H1 (cell line): ENCODE data around the gene HM13. TPM values are rescaled to one million over a fixed set of nuclear protein-coding genes. Genes with fewer than 3 reads are reported as not detected.

ENCODE experiments used
- CTCF ChIA-PET: fragments of 300-600 bp; sonication (Branson Sonifier 250); formaldehyde crosslinking; loops from one replicate; lab custom pipeline; 2021; ENCODE audit not compliant: partially characterized antibody; lab: Charles Lee
- POLR2A ChIA-PET: fragments of 300-600 bp; sonication (Branson Sonifier 250); formaldehyde crosslinking; loops from one replicate; lab custom pipeline; 2021; ENCODE audit warnings: inconsistent platforms; ENCODE audit not compliant: partially characterized antibody; lab: Charles Lee
- DNase-seq, 2 experiments: peaks; one replicate each; pipeline versions ENCODE4 v3.0.0 to v3.0.0-alpha.2; 2010 to 2022; ENCODE audit warnings: low spot score in 2 of 2, low read depth in 1 of 2, mixed read lengths in 1 of 2
- FAIRE-seq: peaks from 2 replicates; lab custom pipeline; 2011; peaks lifted over from hg19 to GRCh38; lab: Jason Lieb, UNC
- H2AFZ ChIP-seq: 2 replicates; pipeline ENCODE4 v1.8.1; 2012; ENCODE audit warnings: low read length, inconsistent platforms
- H2AK5ac ChIP-seq: 2 replicates; pipeline ENCODE4 v1.6.1; 2013; ENCODE audit warnings: low read depth, low read length
- H2BK120ac ChIP-seq: replicated peaks from 2 replicates; pipeline ENCODE3; 2013; ENCODE audit warnings: low read depth, low read length, inconsistent platforms
- H2BK12ac ChIP-seq: 2 replicates; pipeline ENCODE4 v1.6.1; 2013; ENCODE audit warnings: low read depth, low read length
- H2BK15ac ChIP-seq: 2 replicates; pipeline ENCODE4 v1.6.1; 2013; ENCODE audit warnings: low read length
- H2BK20ac ChIP-seq: 2 replicates; pipeline ENCODE4 v1.6.1; 2013; ENCODE audit warnings: low read length
- H2BK5ac ChIP-seq: 2 replicates; pipeline ENCODE4 v1.6.1; 2013; ENCODE audit warnings: low read depth, low read length
- H3K14ac ChIP-seq: 2 replicates; pipeline ENCODE4 v1.6.1; 2013; ENCODE audit warnings: inconsistent platforms; ENCODE audit not compliant: insufficient read length
- H3K18ac ChIP-seq: 2 replicates; pipeline ENCODE4 v1.6.1; 2013; ENCODE audit warnings: low read length; ENCODE audit errors: extremely low read depth
- H3K23ac ChIP-seq: 2 replicates; pipeline ENCODE4 v1.6.1; 2013; ENCODE audit warnings: inconsistent platforms; ENCODE audit not compliant: insufficient read length
- H3K23me2 ChIP-seq: 2 replicates; pipeline ENCODE4 v1.6.1; 2013; ENCODE audit warnings: low read depth, low read length
- H3K27ac ChIP-seq: 2 replicates; pipeline ENCODE4 v1.6.1; 2011; ENCODE audit warnings: low read depth, low read length, inconsistent platforms
- H3K27me3 ChIP-seq, 4 experiments: replicated peaks in 1 of 4; 1 replicate in 1 of 4; 2 replicates in 3 of 4; pipeline versions ENCODE4 v1.6.1 to v1.8.1; 2011 to 2013; ENCODE audit warnings: low read length in 3 of 4, mild to moderate bottlenecking in 3 of 4, inconsistent platforms in 2 of 4, mixed read lengths in 2 of 4, moderate library complexity in 1 of 4; ENCODE audit not compliant: control insufficient read depth in 3 of 4, insufficient read depth in 3 of 4; ENCODE audit errors: extremely low read depth in 1 of 4
- H3K36me3 ChIP-seq, 4 experiments: 2 replicates each; pipeline versions ENCODE4 v1.6.1 to v1.8.1; 2011 to 2013; ENCODE audit warnings: mild to moderate bottlenecking in 4 of 4, low read length in 3 of 4, moderate library complexity in 2 of 4, control low read depth in 1 of 4, inconsistent platforms in 1 of 4; ENCODE audit not compliant: insufficient read depth in 4 of 4, control insufficient read depth in 2 of 4
- H3K4ac ChIP-seq: replicated peaks from 2 replicates; pipeline ENCODE3; 2013; ENCODE audit warnings: low read length, low read depth, mixed read lengths, inconsistent platforms; ENCODE audit not compliant: insufficient read length
- H3K4me1 ChIP-seq, 4 experiments: replicated peaks in 1 of 4; 1 replicate in 1 of 4; 2 replicates in 3 of 4; pipeline versions ENCODE4 v1.6.1 to v1.8.1; 2011 to 2013; ENCODE audit warnings: low read length in 3 of 4, inconsistent platforms in 2 of 4, mixed read lengths in 1 of 4; ENCODE audit not compliant: insufficient read depth in 4 of 4, control insufficient read depth in 3 of 4
- H3K4me2 ChIP-seq, 2 experiments: 2 replicates each; pipeline versions ENCODE4 v1.6.1 to v1.8.1; 2011 to 2013; ENCODE audit warnings: low read depth in 2 of 2, low read length in 2 of 2, control low read depth in 1 of 2, inconsistent platforms in 1 of 2, mild to moderate bottlenecking in 1 of 2; ENCODE audit not compliant: insufficient read depth in 1 of 2
- H3K4me3 ChIP-seq, 4 experiments: fragments of 200-600, 300-600 bp in 1 of 4; sonication (generic), shearing (Covaris generic), sonication (Bioruptor Twin) in 1 of 4; 2 replicates each; pipeline versions ENCODE4 v1.5.1 to v1.8.1; 2011 to 2016; ENCODE audit warnings: low read length in 4 of 4, low read depth in 3 of 4, control low read depth in 2 of 4, inconsistent platforms in 2 of 4, mild to moderate bottlenecking in 2 of 4, mixed read lengths in 1 of 4, moderate library complexity in 1 of 4; ENCODE audit not compliant: insufficient read depth in 2 of 4; ENCODE audit errors: extremely low read depth in 1 of 4
- H3K56ac ChIP-seq: replicated peaks from 2 replicates; pipeline ENCODE3; 2013; ENCODE audit warnings: low read depth, mild to moderate bottlenecking, mixed read lengths, low read length, inconsistent platforms; ENCODE audit not compliant: insufficient read length
- H3K79me1 ChIP-seq: 2 replicates; pipeline ENCODE4 v1.6.1; 2013; ENCODE audit warnings: low read depth, low read length, control low read depth
- H3K79me2 ChIP-seq, 2 experiments: 2 replicates each; pipeline versions ENCODE4 v1.6.1 to v1.8.1; 2012 to 2013; ENCODE audit warnings: low read length in 2 of 2, mild to moderate bottlenecking in 2 of 2, inconsistent platforms in 1 of 2; ENCODE audit not compliant: insufficient read depth in 2 of 2, control insufficient read depth in 1 of 2
- H3K9ac ChIP-seq, 4 experiments: replicated peaks in 1 of 4; 1 replicate in 1 of 4; 2 replicates in 3 of 4; pipeline versions ENCODE4 v1.6.1 to v1.8.1; 2011 to 2013; ENCODE audit warnings: low read depth in 3 of 4, low read length in 3 of 4, control low read depth in 2 of 4, mild to moderate bottlenecking in 2 of 4, moderate library complexity in 2 of 4, inconsistent platforms in 1 of 4; ENCODE audit errors: extremely low read depth in 1 of 4
- H3K9me3 ChIP-seq, 2 experiments: 2 replicates each; pipeline versions ENCODE4 v1.6.1 to v1.8.1; 2012 to 2013; ENCODE audit warnings: mild to moderate bottlenecking in 2 of 2, moderate library complexity in 2 of 2, control low read depth in 1 of 2, inconsistent platforms in 1 of 2, low read depth in 1 of 2, low read length in 1 of 2, mixed read lengths in 1 of 2; ENCODE audit not compliant: insufficient read depth in 2 of 2
- H4K20me1 ChIP-seq, 2 experiments: replicated peaks in 1 of 2; 2 replicates each; pipeline versions ENCODE3 to v1.8.1; 2011 to 2013; ENCODE audit warnings: inconsistent platforms in 2 of 2, low read length in 2 of 2, mild to moderate bottlenecking in 1 of 2; ENCODE audit not compliant: insufficient read depth in 2 of 2, control insufficient read depth in 1 of 2
- H4K5ac ChIP-seq: 2 replicates; pipeline ENCODE4 v1.6.1; 2013; ENCODE audit warnings: low read length, low read depth, mixed read lengths, inconsistent platforms; ENCODE audit not compliant: insufficient read length
- H4K8ac ChIP-seq: 2 replicates; pipeline ENCODE4 v1.8.0; 2013; ENCODE audit warnings: mild to moderate bottlenecking, moderate library complexity, low read length, inconsistent platforms; ENCODE audit not compliant: insufficient read depth; ENCODE audit errors: extremely low read depth
- H4K91ac ChIP-seq: replicated peaks from 2 replicates; pipeline ENCODE3; 2013; ENCODE audit warnings: low read length, mixed read lengths, inconsistent platforms; ENCODE audit not compliant: insufficient read length
- CREB1 ChIP-seq: IDR thresholded peaks from 2 replicates; pipeline ENCODE4 v1.6.1; 2012; ENCODE audit warnings: inconsistent platforms
- CTCF ChIP-seq, 3 experiments: IDR thresholded peaks; 1 replicate in 2 of 3; 2 replicates in 1 of 3; pipeline versions ENCODE4 v1.5.1 to v1.6.1; 2011; ENCODE audit warnings: low read length in 3 of 3, mild to moderate bottlenecking in 3 of 3, inconsistent platforms in 2 of 3, low read depth in 1 of 3, moderate library complexity in 1 of 3; ENCODE audit not compliant: insufficient read depth in 1 of 3; ENCODE audit errors: control extremely low read depth in 1 of 3
- GTF2F1 ChIP-seq: IDR thresholded peaks from 2 replicates; pipeline ENCODE4 v1.6.1; 2012; ENCODE audit warnings: low read depth, low read length, improper control_type of control experiment, borderline replicate concordance
- WGBS, 2 experiments: shearing (Covaris generic) in 1 of 2; methylation state at CpG; one replicate each; pipeline versions ENCODE4 v1.1.6 to v1.1.7; 2013 to 2015; ENCODE audit warnings: low lambda C conversion rate in 2 of 2, mixed read lengths in 2 of 2, inconsistent platforms in 1 of 2, low coverage in 1 of 2, missing lambda C conversion rate in 1 of 2; ENCODE audit not compliant: insufficient replicate concordance in 2 of 2, insufficient coverage in 1 of 2, insufficient read length in 1 of 2; ENCODE audit errors: extremely low coverage in 1 of 2, missing lambda C conversion rate in 1 of 2; 5-methylcytosine and 5-hydroxymethylcytosine counted together
- polyA plus RNA-seq, 7 experiments: library from polyadenylated mRNA; depleted of rRNA in 3 of 7; stranded (reverse) in 5 of 7; unstranded in 2 of 7; fragments of >200 nt in 5 of 7; fragments of 200-250 nt in 2 of 7; gene quantifications; 1 replicate in 5 of 7; 2 replicates in 1 of 7; 4 replicates in 1 of 7; pipeline versions ENCODE4 v1.2.1 to v1.2.3, GENCODE V29; 2011 to 2013; ENCODE audit warnings: missing spikeins in 2 of 7, mixed read lengths in 2 of 7
- total RNA-seq: library from RNA; stranded (reverse); fragmentation: NEBNext Ultra II Directional; extraction: Animal tissue kit (Norgen Biotek cat#: 25700); gene quantifications from 2 replicates; pipeline ENCODE4 v1.2.1, GENCODE V29; 2021

HM13 gene
- total and polyA plus RNA-seq, 2 of the 8 experiments (the other 6 are each of a cell fraction or from before 2014, with no cell fraction given), result 118 to 183 TPM

DNA sequence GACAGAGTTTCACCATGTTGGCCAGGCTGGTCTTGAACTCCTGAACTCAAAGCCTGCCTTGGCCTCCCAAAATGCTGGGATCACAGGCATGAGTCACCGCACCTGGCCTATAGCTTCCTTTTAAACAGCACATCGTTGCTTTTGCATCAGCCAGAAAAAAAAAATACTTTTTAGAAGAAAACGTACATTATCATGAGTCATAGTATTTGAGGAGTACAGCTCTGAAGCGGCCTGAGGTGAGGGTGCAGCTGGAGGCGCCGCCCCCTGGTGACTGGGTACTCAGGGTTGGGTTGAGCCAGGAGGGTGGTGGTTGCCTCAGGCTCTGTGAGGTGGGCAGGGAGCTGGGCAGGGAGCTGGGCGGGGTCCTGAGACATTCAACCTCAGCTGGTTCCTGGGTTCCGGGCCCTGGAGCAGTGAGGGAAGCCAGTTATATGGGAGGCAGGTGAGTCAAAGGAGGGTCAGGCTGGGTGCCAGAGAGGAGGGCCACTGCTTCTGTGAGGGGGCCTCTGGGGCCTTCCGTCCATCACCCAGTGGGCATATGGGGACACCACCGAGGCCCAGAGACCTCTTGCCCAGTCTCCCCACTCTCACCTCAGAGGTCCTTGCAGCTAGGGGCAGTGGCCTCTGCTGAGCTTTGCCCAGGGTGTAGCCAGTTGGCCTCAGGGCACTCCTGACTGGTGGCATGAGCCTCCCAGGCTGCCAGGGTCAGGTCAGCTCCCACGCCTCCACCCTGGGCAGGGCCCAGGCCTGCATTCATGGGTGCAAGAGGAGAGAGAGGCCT, 79.2 kb downstream of the HM13 start:
- POLR2A ChIA-PET, result interaction anchor here (0.8 to 12.8 kb wide), 6 partner anchors 12 to 23 kb away, joined by 3 to 281 read pairs (median 7); partner anchors contain the start of gene ID1
- Histone ChIP-seq H3K18ac (peak overlapping the region; percentile 71), H3K14ac (no peak overlapping the region)

More for the DNA sequence above, 79.2 kb downstream of the HM13 start:
- H3K4me1 ChIP-seq, result peaks cover 23 to 33% (median 25%) of the 10 kb centered on the region in 4 experiments
- peak overlapping the region; percentile 100; the same call in 1 of the 2 replicates for H2AK5ac ChIP-seq
- no peaks in the 10 kb centered on the region for H3K9me3 ChIP-seq
- no peak overlapping the region for H2AFZ ChIP-seq
- no peaks in the 10 kb centered on the region for H3K79me1 ChIP-seq
- H3K9ac ChIP-seq, result no peak overlapping the region
- H3K27ac ChIP-seq, result no peak overlapping the region
- peak overlapping the region; percentile 100 for H2BK12ac ChIP-seq
- H3K23me2 ChIP-seq, result no peaks in the 10 kb centered on the region
- H4K5ac ChIP-seq, result peak overlapping the region; percentile 12
- H2BK120ac ChIP-seq, result peak overlapping the region; percentile 25
- no peak for TF ChIP-seq GTF2F1
- peak in 1 of 3 experiments; percentile 6; a peak in 1 of 4 replicates for TF ChIP-seq CTCF (IDR thresholded peaks at IDR 0.05; ENCODE audit: control extremely low read depth in 1 of 3, insufficient read depth in 1 of 3, low read depth in 1 of 3, low read length in 3 of 3)
- TF ChIP-seq CREB1, result no peak
- DNase-seq (no peak), FAIRE-seq (no peak)
- H2BK20ac ChIP-seq, result peak overlapping the region; percentile 97
- peak overlapping the region; percentile 100; the same call in 1 of the 2 replicates for H2BK5ac ChIP-seq
- no peak overlapping the region for H3K4me3 ChIP-seq
- peaks cover 0 to 5% (median under 1%) of the 10 kb centered on the region in 4 experiments; a peak in 3 of 7 replicates for H3K27me3 ChIP-seq
- CTCF ChIA-PET, result interaction anchor here (0.6 to 6.1 kb wide), 12 partner anchors 8 to 131 kb away, joined by 3 to 67 read pairs (median 5); partner anchors contain the start of gene ID1
- peak overlapping the region; percentile 82 for H3K4ac ChIP-seq
- no peak overlapping the region for H3K56ac ChIP-seq
- H3K23ac ChIP-seq, result no peak overlapping the region
- no peaks in the 10 kb centered on the region for H4K20me1 ChIP-seq
- H3K4me2 ChIP-seq, result no peak overlapping the region
- H4K91ac ChIP-seq, result peak overlapping the region; percentile 81
- H3K36me3 ChIP-seq, result no peaks in the 10 kb centered on the region
- peak overlapping the region; percentile 92; the same call in 1 of the 2 replicates for H2BK15ac ChIP-seq
- no peaks in the 10 kb centered on the region for H3K79me2 ChIP-seq
- no peak overlapping the region for H4K8ac ChIP-seq
- 94% methylated on average over 11 of the region's 11 CpGs; no CpG with 5 or more reads in 1 of the 2 experiments for WGBS, 2 experiments
